HG03095 (cell line): ENCODE data around the gene BCL6B.
A peak's percentile ranks its signal among the peaks of the same experiment; 100 is the strongest.
"Not testable (repeated sequence)": the region's sequence is repeated elsewhere in the genome, so short reads cannot be mapped to it uniquely, and the experiment has no call there.

Experiments
- ATAC-seq: cut with Tn5 transposase; IDR thresholded peaks from one replicate; pipeline ENCODE4 v1.9.1; 2021; ENCODE audit warnings: moderate library complexity; ENCODE audit not compliant: unreplicated experiment

BCL6B gene

DNA sequence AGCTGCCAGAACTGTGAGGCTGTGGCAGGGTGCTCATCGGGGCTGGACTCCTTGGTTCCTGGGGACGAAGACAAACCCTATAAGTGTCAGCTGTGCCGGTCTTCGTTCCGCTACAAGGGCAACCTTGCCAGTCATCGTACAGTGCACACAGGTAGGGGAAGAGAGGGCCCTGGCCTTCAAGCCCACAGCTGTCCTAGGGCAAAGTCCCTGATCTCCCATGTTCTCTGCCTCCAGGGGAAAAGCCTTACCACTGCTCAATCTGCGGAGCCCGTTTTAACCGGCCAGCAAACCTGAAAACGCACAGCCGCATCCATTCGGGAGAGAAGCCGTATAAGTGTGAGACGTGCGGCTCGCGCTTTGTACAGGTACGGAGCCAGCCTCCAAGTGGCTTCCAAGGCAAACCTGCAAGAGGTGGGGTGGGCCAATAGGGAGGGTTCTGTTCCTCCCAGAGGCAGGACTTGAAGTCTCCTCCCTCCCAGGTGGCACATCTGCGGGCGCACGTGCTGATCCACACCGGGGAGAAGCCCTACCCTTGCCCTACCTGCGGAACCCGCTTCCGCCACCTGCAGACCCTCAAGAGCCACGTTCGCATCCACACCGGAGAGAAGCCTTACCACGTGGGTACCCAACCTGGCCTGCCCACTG lies 3.7 kb downstream of the BCL6B start:
- no peak for ATAC-seq

DNA sequence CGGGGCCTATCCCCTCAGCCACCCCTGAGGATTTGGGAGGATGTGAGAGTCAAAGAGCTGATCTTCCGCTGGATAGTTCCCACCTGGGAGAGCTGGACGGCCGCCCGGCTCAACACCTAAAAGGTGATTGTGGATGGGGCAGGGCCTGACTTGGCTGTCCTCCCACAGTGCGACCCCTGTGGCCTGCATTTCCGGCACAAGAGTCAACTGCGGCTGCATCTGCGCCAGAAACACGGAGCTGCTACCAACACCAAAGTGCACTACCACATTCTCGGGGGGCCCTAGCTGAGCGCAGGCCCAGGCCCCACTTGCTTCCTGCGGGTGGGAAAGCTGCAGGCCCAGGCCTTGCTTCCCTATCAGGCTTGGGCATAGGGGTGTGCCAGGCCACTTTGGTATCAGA lies 4.5 kb downstream of the BCL6B start:
- ATAC-seq: no peak

DNA sequence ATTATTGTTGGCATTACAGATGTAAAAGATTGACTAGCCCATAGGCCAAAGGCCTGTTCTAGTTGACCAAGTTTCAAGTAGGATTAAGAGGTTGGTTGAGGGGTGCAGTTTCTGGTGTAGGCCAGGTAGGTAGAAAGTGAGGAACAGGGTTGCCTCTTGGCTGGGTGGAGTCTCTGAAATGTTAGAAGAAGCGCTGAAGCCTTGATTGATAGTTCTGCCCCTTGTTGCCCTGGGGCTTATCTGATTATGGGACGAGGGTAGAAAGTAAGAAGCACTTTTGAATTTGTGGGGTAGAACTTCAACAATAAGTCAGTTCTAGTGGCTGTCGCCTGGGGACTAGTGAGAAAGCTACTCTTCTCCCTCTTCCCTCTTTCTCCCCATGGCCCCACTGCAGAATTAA lies 6.2 kb downstream of the BCL6B start:
- ATAC-seq: no peak

DNA sequence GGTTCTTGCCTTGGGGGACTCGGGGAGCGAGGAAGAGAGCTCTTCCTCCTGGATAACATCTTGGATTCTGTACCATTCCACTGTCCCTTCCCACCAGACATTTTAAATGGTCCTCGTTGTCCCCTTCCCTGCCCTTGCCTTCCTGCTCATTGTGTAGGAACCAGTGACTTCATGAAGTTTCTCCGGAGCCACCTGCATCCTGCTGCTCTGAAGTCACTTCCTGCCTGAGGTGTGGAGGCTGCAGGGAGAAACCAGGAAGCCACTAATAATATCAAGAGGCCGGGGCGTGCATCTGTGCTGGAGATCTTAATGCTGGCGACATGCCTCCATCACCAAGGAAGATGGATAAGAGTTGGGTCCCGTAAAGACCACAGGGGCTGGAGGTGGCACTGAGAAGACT lies 6.8 kb downstream of the BCL6B start:
- ATAC-seq: no peak

DNA sequence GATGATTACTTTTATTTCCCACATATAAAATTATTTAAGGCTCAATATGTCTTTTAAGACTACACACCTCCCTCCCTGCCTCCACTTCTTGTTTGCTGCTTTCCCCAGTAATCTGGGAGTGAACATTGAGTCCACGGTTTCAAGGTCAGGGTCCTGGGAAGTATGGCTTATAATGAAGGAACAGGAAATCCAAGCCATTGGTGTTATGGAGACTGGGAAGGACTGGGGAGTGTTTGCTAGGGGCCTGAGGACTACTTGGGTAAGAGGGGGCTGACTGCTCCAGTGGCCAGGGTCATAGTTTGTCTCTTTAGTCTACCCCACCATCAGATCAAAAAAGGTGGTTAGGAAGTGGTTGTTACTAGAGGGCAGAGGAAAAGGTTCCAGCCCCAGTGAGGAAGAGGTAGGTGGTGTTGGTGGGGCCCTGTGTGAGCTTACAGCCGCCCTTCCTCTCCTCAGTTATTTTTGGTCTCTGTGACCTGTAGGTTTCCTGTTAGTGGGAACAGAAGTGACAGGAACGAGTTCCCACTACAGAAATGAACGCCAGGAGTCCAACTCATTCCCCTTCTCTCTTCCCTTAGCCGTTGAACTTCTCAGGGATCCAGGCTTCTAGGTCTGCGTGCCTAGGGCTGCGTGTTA lies 12.2 kb downstream of the BCL6B start:
- no peak for ATAC-seq

DNA sequence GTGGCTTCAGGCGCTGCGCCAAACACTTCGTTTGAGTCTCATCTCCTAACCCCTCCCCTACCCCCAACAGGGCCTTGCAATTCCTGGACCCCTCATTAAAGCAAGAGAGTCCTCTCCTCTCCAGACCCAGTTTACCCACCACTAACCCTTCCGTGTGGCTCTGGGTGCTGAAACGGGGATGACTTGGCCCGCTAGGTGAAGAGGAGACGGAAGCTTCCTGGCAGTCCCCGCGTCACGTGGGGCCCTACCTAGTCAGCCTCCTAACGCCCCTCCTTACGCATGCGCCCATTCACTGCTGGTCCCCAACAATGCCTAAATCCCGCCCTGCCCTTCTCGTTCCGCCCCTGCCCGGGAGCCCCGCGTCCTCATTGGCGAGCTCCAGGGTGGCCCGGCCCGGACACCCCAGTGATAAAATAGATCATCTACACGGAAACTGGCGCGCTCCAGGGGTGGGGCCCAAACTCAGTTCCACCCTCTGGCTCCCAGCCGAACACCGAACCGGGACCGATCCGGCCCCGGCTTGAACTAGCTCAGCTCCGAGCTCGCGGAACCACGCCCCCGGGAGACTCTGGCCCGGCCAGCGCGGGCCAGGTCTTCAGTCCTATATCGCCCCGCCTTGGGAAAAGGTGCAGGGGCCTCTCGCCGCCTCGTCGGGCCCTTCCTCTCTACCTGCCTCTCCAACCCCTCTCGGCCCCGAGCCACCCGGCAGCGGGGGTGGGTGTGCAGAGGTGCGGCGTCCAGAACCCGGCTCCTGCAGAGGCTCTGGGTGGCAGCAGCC lies 12.9 kb downstream of the BCL6B start, which contains the start of gene SLC16A13:
Gene SLC16A13 (plus strand): TSS at position 425 of the 778 bp plus-strand sequence. CDS start 368 bp downstream, outside the sequence.
- peak; percentile 80 for ATAC-seq

DNA sequence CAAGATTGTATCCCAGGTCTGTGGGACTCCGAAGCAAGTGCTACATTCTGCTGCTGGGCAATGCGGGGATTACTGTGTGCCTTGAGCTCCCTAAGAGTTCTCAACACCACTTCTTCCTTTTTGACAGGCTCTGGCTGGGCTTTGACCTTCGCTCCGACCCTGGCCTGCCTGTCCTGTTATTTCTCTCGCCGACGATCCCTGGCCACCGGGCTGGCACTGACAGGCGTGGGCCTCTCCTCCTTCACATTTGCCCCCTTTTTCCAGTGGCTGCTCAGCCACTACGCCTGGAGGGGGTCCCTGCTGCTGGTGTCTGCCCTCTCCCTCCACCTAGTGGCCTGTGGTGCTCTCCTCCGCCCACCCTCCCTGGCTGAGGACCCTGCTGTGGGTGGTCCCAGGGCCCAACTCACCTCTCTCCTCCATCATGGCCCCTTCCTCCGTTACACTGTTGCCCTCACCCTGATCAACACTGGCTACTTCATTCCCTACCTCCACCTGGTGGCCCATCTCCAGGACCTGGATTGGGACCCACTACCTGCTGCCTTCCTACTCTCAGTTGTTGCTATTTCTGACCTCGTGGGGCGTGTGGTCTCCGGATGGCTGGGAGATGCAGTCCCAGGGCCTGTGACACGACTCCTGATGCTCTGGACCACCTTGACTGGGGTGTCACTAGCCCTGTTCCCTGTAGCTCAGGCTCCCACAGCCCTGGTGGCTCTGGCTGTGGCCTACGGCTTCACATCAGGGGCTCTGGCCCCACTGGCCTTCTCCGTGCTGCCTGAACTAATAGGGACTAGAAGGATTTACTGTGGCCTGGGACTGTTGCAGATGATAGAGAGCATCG lies 15.4 kb downstream of the BCL6B start:
- no peak for ATAC-seq

DNA sequence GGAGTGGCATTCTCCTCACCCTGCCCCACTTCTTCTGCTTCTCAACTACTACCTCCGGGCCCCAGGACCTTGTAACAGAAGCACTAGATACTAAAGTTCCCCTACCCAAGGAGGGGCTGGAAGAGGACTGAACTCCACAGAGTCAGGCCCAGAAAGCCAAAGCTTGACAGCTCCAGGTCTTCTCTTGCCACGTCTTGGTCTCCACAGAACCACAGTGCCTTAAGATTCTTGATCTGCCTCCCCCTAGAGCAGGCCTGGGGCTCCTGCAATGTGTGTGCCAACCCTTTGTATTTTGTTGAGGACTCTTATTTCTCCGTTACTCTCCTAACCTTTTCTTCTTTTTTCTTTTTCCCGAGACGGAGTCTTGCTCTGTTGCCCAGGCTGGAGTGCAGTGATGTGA lies 17.0 kb downstream of the BCL6B start:
- no peak for ATAC-seq

DNA sequence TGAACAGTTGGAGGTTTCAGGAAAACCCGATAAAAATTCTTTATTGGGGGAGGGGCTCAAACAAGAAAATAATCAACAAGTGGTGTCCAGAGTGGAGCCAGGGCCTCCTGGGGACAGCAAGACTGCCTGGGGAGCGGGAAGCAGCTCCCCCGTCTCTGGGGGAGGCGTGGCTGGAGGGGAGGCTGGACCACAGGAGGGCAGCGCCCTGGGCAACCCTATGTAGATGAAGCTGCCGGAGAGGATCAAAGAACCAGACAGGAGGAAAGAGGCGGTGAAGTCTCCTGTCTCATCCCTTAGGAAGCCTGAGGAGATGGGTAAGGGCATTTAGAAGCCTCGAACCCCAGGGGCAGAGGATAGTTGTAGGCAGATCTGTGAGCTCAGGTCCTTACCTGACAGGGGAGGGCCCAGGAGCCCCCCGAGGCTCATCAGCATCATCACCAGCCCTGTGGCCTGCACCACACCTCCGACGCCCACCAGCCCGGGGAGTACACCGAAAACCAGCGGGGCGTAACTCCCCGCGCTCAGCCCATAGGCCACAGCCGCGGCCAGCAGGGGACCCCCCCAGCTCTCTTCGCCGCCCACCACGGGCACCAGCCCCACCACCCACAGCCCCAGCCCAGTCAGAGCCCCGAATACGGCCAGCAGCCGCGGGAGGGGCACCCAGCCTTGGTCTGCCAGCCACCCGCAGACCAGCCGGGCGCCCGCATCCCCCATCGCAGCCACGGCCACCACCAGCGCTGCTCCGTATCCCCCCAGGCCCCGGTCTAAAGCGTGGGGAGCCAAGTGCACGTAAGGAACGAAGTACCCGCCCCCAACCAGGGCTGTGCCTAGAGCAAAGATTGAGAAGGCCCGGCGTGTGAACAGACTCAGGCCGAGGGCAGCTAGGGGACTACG lies 19.0 kb downstream of the BCL6B start:
- ATAC-seq: no peak

DNA sequence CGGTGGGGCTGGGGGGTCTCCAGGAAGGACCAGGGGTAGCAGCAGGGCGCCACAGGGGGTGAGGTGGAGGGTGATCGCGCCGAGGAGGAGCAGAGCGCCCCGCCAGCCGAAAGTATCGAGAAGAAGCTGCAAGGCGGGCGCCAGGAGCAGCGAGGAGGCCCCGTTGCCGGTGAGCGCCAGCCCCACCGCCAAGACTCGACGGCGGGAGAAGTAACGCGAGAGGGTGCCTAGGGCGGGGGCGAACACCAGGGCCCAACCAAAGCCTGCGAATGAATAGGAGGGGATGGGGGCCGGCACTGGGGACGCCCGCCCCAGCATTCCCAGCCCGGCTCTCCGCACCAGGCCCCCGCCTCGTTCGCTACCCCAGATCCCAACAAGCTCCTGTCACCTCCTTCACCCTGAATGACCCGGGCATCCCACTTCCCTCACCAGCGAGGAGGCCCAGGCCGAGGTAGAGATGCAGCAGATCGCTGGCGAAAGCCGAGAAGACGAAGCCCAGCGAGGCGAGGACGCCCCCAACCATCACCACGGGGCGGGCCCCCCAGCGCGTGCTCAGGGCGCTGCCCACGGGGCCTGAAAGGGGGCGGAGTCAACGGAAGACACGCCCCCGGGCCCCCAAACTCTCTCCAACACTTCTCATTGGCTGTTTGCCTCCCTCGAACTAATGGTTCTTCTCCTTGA lies 19.8 kb downstream of the BCL6B start:
- no peak for ATAC-seq

DNA sequence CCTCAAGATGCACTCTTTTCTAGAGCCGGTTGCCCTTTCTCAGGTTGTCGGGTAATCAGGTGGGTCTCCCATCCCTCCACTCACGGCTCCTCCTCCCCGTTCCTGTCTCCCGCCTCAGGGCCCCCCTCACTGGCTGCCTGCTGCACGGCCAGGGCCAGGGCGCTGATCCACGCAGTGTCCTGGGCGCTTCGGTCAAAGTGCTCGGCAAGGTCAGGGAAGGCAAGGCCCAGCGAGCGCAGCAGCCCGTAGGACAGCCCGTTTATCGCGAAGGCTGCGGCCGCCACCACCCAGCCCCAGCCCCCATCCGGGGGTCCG lies 20.3 kb downstream of the BCL6B start:
- no peak for ATAC-seq

DNA sequence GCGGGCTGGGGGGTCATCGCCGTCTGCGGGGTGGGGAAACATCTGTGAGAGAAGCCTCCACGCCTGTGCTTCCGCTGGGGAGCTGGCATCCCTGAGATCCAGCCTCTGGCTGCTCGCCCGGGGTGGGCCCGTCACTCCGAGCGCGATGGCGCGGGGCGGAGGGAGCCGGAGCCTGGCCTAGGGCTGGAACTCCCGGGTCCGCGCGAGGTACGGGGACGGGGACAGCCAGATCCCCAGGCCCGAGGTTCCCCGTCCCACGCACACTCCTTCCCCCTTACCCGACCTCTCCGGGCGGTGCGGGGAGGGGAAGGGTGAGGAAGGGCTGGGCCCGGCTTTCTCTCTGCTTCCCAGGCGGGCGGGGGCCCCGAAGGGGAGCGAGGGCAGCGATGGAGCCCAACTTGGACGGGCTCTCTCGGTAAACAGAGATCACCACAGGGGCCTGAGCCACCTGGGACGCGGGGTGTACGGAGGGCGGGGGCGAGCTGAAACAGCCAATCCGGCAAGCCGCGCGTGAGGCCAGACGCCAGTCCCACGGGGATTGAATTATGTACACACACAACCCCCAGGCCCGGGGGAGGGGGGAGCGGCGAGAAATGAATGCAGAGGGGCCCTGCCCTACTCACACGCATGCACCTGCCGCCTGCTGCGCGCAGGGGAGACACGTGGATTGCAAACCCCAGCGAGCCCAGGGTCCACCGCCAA lies 20.8 kb downstream of the BCL6B start, which contains the start of gene SLC16A11:
Gene SLC16A11 (minus strand): TSS at position 596 of the 702 bp plus-strand sequence. CDS start 579 bp downstream, at position 17.
- ATAC-seq: no peak

DNA sequence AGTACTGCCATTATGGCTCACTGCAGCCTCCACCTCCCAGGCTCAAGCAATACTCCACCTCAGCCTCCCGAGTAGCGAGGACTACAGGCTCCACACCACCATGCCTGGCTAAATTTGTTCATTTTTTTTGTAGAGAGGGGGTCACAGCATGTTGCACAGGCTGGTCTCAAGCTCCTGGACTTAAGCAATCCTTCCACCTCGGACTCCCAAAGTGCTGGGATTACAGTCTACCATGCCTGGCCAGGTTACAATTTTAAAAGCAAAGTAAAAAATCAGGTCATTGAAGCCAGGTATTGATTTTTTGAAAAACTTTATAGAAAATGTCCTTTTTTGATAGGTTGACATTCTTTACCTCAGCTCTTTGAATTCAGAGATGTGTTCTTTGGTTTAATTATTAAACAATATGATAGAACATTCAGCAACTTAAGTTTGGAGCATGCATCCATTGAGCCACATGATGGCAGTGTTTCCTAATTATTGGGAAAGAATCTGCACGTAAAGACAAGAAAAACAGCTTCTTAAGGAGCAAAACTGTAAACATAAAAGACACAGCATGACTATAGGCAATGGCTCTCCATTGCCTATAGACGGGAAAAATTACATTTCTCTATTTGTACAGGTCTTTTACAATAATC lies 22.8 kb downstream of the BCL6B start:
- no peak for ATAC-seq

DNA sequence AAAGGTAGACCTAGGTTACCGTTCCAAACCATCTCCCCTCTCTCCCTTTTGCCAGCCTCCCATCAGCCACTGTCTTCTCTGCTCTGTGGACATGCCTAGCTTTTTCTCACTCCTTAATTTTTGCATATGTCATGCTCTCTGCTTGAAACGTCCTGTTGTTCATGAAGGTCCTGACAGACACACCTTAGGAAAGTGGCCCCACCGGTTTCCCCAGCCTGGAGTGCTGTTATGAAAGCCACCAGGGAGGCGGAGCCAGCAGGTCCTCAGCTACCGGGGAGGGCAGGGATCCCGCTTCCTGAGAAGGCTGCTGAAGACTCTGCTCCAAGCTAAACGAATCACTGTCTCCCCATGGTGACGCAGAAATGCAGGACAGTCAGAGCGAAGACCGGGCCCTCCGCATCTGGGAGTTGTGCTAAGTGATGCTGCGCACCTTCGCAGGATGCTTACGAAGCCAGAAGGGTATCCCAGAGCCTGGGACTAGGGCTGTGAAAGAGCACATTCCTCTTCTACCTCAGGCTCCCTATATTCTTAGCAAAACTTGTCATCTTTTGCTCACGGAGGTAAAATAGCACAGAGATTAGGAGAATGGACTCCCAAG lies 23.4 kb downstream of the BCL6B start:
- no peak for ATAC-seq

DNA sequence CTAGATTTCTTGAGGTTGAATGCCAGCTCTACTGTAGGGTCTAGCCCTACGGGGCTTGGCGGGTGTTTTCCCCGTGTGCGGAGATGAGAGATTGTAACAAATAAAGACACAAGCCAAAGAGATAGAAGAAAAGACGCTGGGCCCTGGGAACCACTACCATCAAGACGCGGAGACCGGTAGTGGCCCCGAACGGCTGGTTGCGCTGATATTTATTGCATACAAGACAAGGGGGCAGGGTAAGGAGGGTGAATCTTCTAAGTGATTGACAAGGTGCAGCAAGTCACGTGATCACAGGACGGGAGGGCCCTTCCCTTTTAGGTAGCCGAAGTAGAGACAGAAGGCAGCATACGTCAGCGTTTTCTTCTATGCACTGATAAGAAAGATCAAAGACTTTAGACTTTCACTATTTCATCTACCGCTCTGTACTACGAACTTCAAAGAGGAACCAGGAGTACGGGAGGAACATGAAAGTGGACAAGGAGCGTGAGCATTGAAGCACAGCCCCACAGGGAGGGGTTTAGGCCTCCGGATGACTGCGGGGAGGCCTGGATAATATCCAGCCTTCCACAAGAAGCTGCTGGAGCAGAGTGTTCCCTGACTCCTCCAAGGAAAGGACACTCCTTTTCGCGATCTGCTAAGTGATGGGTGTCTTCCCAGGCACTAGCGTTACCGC lies 24.0 kb downstream of the BCL6B start:
- not testable (repeated sequence) for ATAC-seq

DNA sequence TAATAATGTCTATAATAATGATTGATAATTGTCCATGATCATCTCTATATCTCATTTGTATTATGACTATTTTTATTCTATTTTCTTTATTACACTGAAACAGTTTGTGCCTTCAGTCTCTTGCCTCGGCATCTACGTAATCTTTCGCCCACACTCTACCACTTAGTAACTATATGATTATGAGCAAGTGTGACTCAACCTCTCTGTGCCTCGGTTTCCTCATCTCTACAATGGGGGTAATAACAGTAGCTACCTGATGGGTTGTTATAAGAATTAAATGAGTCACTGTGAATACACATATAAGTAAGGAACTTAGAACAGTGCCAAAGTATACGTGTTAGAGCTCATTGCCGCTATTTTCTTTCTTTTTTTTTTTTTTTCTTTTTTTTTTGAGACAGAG lies 24.7 kb downstream of the BCL6B start:
- ATAC-seq: no peak

DNA sequence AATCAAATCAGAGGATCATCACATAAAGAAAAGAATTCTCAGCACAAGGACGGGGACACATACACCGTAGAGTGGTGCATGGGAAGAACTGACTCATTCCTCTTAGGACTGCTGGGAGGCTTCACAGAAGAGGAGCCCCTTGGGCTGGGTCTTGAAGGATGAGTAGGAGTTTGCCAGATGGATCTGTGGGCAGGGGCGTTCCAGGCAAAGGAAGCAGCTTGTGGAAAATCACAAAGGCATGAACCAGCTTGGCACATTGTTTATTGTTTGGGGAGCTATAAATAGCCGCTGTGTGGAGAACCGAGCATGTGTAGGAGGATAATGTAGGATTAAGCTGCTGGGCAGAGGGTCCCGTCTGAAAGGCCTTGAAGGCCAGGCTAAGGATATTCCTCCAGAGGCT lies 26.1 kb downstream of the BCL6B start:
- no peak for ATAC-seq

DNA sequence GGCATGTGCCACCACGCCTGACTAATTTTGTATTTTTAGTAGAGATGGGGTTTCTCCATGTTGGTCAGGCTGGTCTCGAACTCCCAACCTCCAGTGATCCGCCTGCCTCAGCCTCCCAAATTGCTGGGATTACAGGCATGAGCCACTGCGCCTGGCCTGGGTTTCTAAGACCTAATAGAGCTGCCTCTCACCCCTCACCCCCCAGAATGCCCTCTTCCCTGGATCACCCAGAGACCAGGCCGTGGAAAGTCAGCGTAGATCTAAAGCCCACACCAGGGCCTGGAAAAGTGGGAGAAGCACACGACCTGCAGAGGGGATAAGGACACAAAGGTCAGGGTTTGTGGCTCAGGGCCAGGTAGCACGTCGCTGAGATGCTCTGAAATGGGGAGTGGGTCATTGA lies 27.7 kb downstream of the BCL6B start:
- not testable (repeated sequence) for ATAC-seq
